Activated naive CD4-positive, alpha-beta T cell treated with anti-CD3 and anti-CD28 coated beads, Interleukin-2, amount 10 ng/mL, durations not matched to agents 7 days and 5 days (primary cell): ENCODE results near the gene HSPH1.

Experiments used
- CTCF ChIA-PET: fragments of 350-600 bp; sonication (Branson Sonifier 250); formaldehyde crosslinking; loops from one replicate; lab custom pipeline; 2021; ENCODE audit warnings: antibody characterized with exemption; lab: Charles Lee
- DNase-seq: peaks from one replicate; pipeline ENCODE4 v3.0.0-alpha.2; 2020
- H3K27ac Mint-ChIP-seq: one replicate; pipeline ENCODE4 v1.8.0; 2021; ENCODE audit warnings: mild to moderate bottlenecking, moderate library complexity, mixed read lengths
- H3K27me3 Mint-ChIP-seq: one replicate; pipeline ENCODE4 v1.8.0; 2021; ENCODE audit warnings: mild to moderate bottlenecking, mixed read lengths
- H3K36me3 Mint-ChIP-seq: one replicate; pipeline ENCODE4 v1.8.0; 2021; ENCODE audit warnings: mixed read lengths
- H3K4me1 Mint-ChIP-seq: one replicate; pipeline ENCODE4 v1.8.0; 2021; ENCODE audit warnings: mixed read lengths
- H3K4me3 Mint-ChIP-seq: one replicate; pipeline ENCODE4 v1.8.0; 2021; ENCODE audit warnings: mild to moderate bottlenecking, moderate library complexity, mixed read lengths
- H3K9me3 Mint-ChIP-seq: one replicate; pipeline ENCODE4 v1.8.0; 2021; ENCODE audit warnings: mixed read lengths

HSPH1 gene

DNA sequence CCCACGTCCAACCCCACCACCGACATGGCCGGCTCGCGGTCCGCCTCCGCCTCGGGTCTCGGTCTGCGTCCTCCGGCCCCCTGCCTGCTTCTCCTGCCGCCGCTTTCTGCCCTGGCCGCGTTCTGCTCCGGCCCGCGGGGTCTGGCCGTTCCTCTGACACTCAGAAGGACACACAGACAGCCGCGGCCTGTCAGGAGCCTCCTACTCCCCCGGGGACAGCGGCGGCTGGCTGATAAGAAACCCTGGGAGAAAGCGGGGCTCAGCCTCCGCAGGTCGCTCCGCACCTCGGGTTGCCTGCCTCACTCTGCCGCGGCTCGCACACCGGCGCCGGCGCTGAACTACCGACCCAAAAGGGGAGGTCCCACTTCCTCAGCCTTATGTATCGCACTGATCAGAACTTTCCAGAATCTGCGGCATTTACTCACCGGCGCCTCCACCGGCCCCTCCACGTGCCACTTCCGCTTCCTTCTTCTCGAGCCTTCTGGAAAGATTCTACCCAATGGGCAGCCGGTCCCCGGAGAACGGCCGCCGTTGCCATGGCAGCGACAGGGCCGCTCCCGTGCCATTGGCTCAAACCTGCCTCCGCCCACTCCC lies at the start of gene HSPH1:
Gene HSPH1, minus strand, starts transcription at position 348 of the 594 bp plus-strand sequence. Its CDS starts 322 bp downstream, at position 26.
- CTCF ChIA-PET = interaction anchor here (1.4 kb wide), 1 partner anchor 21 kb away, joined by 3 read pairs; no protein-coding TSS in a partner anchor
- H3K4me3 Mint-ChIP-seq = peak within 1 kb of the TSS; percentile 98
- H3K27me3 Mint-ChIP-seq = peaks cover 9% of the 10 kb centered on the region
- H3K9me3 Mint-ChIP-seq = no peaks in the 10 kb centered on the region
- peak; percentile 99 for DNase-seq
- H3K4me1 Mint-ChIP-seq = peaks cover 45% of the 10 kb centered on the region
- H3K36me3 Mint-ChIP-seq = peaks cover 18% of the 10 kb centered on the region
- H3K27ac Mint-ChIP-seq = peak within 1 kb of the TSS; percentile 97

GRCh38 chr13:31209841-31210210 lies 48.1 kb upstream of the HSPH1 start:
- CTCF ChIA-PET = no interaction called here
- DNase-seq = no peak
- Mint-ChIP-seq H3K9me3 (no peaks in the 10 kb centered on the region), H3K4me1 (peaks cover 2% of the 10 kb centered on the region), H3K27ac (no peak overlapping the region), H3K4me3 (no peak overlapping the region), H3K27me3 (no peaks in the 10 kb centered on the region), H3K36me3 (no peaks in the 10 kb centered on the region)

GRCh38 chr13:31209172-31209840 lies 47.6 kb upstream of the HSPH1 start:
- Mint-ChIP-seq H3K36me3 (no peaks in the 10 kb centered on the region), H3K27ac (no peak overlapping the region), H3K9me3 (no peaks in the 10 kb centered on the region), H3K4me1 (peaks cover 7% of the 10 kb centered on the region), H3K4me3 (no peak overlapping the region), H3K27me3 (no peaks in the 10 kb centered on the region)
- DNase-seq = no peak
- CTCF ChIA-PET = no interaction called here

DNA sequence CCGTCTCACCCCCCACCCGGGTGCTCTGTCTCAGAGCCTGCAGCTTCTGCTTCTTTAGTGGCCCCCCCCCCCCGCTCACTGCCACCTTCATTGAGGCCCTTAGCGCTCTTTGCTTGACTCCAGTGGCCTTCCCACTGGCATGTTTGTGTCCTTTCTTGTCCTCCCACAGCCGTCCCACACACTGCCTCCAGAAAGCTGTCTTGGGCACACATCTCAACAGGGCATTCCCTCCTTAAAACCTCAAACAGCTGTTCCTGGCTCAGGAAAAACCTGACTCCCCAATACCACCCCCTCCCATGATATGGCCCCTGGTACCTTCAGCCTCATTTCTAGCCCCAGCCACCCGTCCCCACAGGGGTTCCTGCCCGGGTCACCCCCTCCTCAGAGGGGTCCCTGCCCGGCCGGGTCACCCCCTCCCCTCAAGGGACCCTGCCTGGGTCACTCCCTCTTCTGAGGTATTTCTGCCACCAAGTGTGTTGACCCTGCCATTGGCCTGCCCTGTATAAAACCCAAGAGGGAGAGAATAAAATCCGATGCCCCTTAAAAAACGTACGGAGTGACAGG lies 46.9 kb upstream of the HSPH1 start:
- Mint-ChIP-seq H3K27me3 (no peaks in the 10 kb centered on the region), H3K27ac (no peak overlapping the region), H3K9me3 (no peaks in the 10 kb centered on the region), H3K4me3 (no peak overlapping the region), H3K36me3 (no peaks in the 10 kb centered on the region), H3K4me1 (peaks cover 9% of the 10 kb centered on the region)
- no peak for DNase-seq
- CTCF ChIA-PET = no interaction called here

GRCh38 chr13:31207661-31208552 lies 46.2 kb upstream of the HSPH1 start:
- Mint-ChIP-seq H3K4me3 (no peak overlapping the region), H3K9me3 (no peaks in the 10 kb centered on the region), H3K4me1 (peaks cover 9% of the 10 kb centered on the region), H3K36me3 (no peaks in the 10 kb centered on the region), H3K27me3 (no peaks in the 10 kb centered on the region), H3K27ac (no peak overlapping the region)
- no peak for DNase-seq
- CTCF ChIA-PET = no interaction called here

DNA sequence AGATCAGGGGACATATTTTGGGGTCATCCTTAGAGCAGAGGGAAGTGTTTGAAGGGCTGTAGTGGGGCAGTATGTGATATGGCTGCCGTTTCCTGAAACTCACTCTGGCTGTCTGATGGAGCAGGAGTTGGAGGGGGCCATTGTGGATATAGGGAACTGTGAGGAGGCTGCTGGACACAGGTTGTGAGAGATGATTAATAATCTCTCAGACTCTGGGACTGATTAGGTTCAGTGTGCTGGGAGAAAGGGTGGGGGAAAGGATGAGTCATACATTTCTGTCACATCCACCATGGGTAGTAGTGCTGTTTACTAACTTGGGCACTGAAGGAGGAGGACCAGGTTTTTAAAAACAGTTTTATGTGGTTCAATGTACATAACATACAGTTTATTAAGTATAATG lies 42.9 kb upstream of the HSPH1 start:
- CTCF ChIA-PET = interaction anchor here (0.9 to 1.0 kb wide), 2 partner anchors 9 to 32 kb away, joined by 3 to 4 read pairs; no protein-coding TSS in a partner anchor
- H3K4me1 Mint-ChIP-seq = peaks cover 16% of the 10 kb centered on the region
- H3K9me3 Mint-ChIP-seq = no peaks in the 10 kb centered on the region
- no peaks in the 10 kb centered on the region for H3K36me3 Mint-ChIP-seq
- H3K27ac Mint-ChIP-seq = no peak overlapping the region
- no peak overlapping the region for H3K4me3 Mint-ChIP-seq
- peaks cover 1% of the 10 kb centered on the region for H3K27me3 Mint-ChIP-seq
- no peak for DNase-seq

GRCh38 chr13:31201341-31202031 lies 39.8 kb upstream of the HSPH1 start:
- peaks cover 20% of the 10 kb centered on the region for H3K4me1 Mint-ChIP-seq
- CTCF ChIA-PET = interaction anchor here (0.7 kb wide), 1 partner anchor 220 kb away, joined by 5 read pairs; no protein-coding TSS in a partner anchor
- no peak for DNase-seq
- peak overlapping the region; percentile 77 for H3K4me3 Mint-ChIP-seq
- H3K36me3 Mint-ChIP-seq = no peaks in the 10 kb centered on the region
- no peaks in the 10 kb centered on the region for H3K9me3 Mint-ChIP-seq
- peaks cover 12% of the 10 kb centered on the region for H3K27me3 Mint-ChIP-seq
- peak overlapping the region; percentile 86 for H3K27ac Mint-ChIP-seq

DNA sequence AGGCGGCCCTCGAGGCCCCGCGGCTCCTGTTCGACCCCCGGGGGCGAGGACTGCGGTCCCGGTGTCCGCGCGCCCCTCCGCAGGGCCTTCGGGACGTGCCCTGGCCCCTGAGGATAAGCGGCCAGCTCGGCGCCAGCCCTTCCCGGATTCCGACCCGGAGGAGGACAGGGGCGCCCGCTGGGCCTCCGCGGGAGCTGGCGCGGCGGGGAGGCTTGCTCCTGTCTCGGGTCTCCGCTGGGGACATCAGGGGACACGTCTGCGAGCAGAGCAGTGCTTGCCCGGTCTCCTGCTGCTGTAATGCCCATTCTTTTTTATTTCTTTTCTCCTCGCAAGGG lies 38.9 kb upstream of the HSPH1 start:
- Mint-ChIP-seq H3K4me1 (peaks cover 20% of the 10 kb centered on the region), H3K9me3 (no peaks in the 10 kb centered on the region), H3K27ac (peak overlapping the region; percentile 86), H3K4me3 (peak overlapping the region; percentile 77), H3K27me3 (peaks cover 12% of the 10 kb centered on the region), H3K36me3 (no peaks in the 10 kb centered on the region)
- CTCF ChIA-PET = interaction anchor here (0.7 kb wide), 1 partner anchor 219 kb away, joined by 5 read pairs; no protein-coding TSS in a partner anchor
- peak; percentile 52 for DNase-seq

- H3K4me1 Mint-ChIP-seq = peaks cover 20% of the 10 kb centered on the region
Measured at GRCh38 chr13:31199849-31200636, 38.3 kb upstream of the HSPH1 start, which contains the start of gene B3GLCT. Gene B3GLCT, plus strand, starts transcription at chr13:31199975. Its CDS starts 110 bp downstream, at chr13:31200085.

GRCh38 chr13:31199527-31199848 lies 37.8 kb upstream of the HSPH1 start:
- Mint-ChIP-seq H3K27ac (peak overlapping the region; percentile 92), H3K4me1 (peaks cover 15% of the 10 kb centered on the region), H3K4me3 (peak overlapping the region; percentile 84), H3K27me3 (peaks cover 16% of the 10 kb centered on the region), H3K36me3 (no peaks in the 10 kb centered on the region), H3K9me3 (no peaks in the 10 kb centered on the region)
- no peak for DNase-seq
- CTCF ChIA-PET = interaction anchor here (1.1 to 1.2 kb wide), 3 partner anchors 11 to 225 kb away, joined by 4 to 5 read pairs (median 4); no protein-coding TSS in a partner anchor

More at GRCh38 chr13:31199849-31200636, 38.3 kb upstream of the HSPH1 start, which contains the start of gene B3GLCT:
- Mint-ChIP-seq H3K36me3 (no peaks in the 10 kb centered on the region), H3K9me3 (no peaks in the 10 kb centered on the region), H3K27me3 (peaks cover 14% of the 10 kb centered on the region), H3K4me3 (peak within 1 kb of the TSS; percentile 84), H3K27ac (peak within 1 kb of the TSS; percentile 92)
- CTCF ChIA-PET = interaction anchor here (1.1 to 1.2 kb wide), 3 partner anchors 11 to 224 kb away, joined by 4 to 5 read pairs (median 4); no protein-coding TSS in a partner anchor
- peak; percentile 78 for DNase-seq

DNA sequence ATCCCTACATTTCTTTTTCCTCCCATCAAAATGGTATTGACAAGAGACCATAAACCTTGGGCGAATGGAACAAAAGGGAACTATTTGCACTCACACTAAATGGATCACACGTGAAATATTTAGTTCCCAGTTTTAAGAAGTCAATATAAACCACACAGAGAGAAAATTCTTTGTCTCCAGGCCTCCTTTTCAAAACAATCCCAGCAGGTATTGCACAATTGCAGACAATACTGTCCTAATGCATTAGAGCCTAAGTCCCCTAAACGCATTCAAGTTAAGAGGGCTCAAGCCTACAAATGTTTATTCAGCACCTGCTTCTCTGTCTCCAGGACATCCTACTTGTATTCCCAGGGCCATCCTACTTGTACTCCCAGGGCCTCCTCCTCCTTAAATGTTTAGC lies 36.8 kb upstream of the HSPH1 start:
- H3K4me1 Mint-ChIP-seq = peaks cover 11% of the 10 kb centered on the region
- CTCF ChIA-PET = no interaction called here
- H3K27ac Mint-ChIP-seq = no peak overlapping the region
- H3K27me3 Mint-ChIP-seq = peaks cover 16% of the 10 kb centered on the region
- no peaks in the 10 kb centered on the region for H3K36me3 Mint-ChIP-seq
- H3K4me3 Mint-ChIP-seq = no peak overlapping the region
- no peaks in the 10 kb centered on the region for H3K9me3 Mint-ChIP-seq
- no peak for DNase-seq

DNA sequence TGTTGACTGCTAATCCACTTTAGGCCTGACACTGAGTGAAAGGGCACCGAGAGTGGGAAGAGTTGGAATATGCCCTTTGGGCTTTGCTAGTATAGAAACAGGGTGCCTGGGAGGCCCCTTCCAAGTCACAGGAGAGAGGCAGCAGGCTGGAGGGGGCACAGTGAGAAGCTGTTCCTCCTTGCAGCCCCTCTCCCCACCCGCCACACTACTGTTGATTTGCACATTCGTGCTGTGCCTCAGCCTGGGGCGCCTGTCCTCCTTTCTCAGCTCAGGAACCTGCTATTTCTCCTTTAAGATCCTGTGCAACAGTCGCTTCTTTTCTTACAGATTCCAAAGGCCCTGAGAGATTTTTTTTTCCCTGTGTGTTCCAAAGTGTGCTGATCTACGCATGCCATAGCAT lies 35.3 kb upstream of the HSPH1 start:
- Mint-ChIP-seq H3K4me1 (peaks cover 11% of the 10 kb centered on the region), H3K27ac (no peak overlapping the region), H3K9me3 (no peaks in the 10 kb centered on the region), H3K36me3 (no peaks in the 10 kb centered on the region), H3K27me3 (peaks cover 16% of the 10 kb centered on the region), H3K4me3 (no peak overlapping the region)
- no peak for DNase-seq
- CTCF ChIA-PET = no interaction called here

- CTCF ChIA-PET = no interaction called here
- Mint-ChIP-seq H3K27ac (no peak overlapping the region), H3K27me3 (peaks cover 24% of the 10 kb centered on the region), H3K4me1 (peaks cover 4% of the 10 kb centered on the region), H3K36me3 (no peaks in the 10 kb centered on the region), H3K4me3 (no peak overlapping the region), H3K9me3 (no peaks in the 10 kb centered on the region)
- no peak for DNase-seq
Measured at GRCh38 chr13:31195616-31196015, 33.9 kb upstream of the HSPH1 start.
